ENCODE measurements around the gene ARL8B.

The ARL8B gene

DNA sequence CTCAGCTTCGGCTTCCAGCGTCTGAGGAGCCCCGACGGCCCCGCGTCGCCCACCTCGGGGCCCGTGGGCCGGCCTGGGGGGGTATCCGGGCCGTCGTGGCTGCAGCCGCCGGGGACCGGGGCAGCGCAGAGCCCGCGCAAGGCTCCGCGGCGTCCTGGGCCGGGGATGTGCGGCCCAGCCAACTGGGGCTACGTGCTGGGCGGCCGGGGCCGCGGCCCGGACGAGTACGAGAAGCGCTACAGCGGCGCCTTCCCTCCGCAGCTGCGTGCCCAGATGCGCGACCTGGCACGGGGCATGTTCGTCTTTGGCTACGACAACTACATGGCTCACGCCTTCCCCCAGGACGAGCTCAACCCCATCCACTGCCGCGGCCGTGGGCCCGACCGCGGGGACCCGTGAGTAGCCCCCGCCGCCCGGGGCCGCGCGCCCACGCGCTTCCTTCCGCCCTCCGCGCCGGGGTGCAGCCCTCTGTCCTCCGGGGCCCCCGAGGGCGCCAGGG lies 65.9 kb downstream of the ARL8B start:
- peak in 1 of 2 experiments; percentile 30 for DNase-seq

DNA sequence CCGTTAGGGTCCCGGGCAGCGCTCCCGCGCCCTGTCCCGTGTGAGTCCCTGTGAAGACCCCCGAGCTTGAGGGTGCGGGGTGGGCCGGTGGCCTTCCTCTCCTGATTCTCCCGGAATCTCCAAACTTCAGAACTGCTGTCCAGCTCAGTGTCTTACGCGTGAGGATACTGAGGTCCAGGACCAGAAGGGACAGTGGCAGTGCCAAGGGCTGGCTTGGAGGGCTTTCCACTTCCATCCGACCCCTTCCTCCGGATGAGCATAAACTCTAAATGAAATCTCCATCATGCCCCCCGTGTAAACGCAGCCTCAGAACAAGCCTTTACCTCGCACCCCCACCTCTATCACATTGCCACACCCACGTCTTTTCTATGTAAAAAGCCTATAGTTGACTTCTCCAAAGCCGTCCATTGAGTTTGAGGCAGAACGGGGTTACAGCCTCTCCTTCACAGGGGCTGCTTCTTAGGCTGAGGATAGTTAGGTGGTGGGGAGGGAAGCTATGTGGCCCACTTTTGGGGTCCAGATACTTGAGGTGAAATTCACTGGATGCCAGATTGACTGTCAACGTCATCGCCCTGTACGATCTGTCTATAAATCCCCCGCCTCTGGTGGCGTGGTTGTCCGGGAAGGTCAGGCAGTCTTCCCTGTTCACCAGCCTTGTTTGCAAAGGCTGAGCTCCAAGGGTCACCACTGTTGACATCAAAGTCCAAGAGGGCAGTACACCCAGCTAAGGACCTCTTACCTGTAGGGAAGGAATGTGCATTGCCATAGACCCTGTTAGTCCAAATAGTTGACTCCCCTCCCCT lies 66.5 kb downstream of the ARL8B start:
- DNase-seq, result peak in 1 of 2 experiments; percentile 30

DNA sequence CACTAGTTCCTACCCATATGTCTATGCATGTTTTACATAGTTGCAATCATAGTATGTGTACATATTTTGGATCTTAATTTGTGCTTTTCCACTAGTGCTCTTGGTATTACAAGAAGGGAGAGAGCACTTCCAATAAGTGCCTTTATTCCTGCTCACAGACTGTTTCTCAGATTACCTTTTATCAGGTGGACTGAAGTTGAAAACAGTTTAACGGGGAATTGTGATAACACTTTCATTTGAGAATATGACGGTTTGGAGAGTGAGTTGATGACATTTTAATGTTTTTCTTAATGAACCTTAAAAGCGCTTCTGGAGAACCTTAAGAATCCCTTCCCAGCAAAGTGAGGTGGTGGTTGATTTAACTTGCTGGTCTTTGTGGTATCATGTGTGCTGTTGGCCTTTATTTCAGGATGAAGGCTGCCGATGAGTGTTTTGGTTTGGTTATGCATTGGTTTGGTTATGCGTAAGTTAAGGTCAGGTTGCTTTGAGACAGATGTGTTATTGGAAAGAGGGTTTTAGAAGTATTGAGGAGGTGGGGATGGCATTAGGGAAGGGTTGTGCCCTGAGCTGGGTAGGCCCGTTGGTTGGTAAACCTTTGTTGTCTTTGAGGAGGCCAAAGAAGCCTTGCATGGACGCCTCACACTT lies 68.2 kb downstream of the ARL8B start:
- DNase-seq, result no peak

DNA sequence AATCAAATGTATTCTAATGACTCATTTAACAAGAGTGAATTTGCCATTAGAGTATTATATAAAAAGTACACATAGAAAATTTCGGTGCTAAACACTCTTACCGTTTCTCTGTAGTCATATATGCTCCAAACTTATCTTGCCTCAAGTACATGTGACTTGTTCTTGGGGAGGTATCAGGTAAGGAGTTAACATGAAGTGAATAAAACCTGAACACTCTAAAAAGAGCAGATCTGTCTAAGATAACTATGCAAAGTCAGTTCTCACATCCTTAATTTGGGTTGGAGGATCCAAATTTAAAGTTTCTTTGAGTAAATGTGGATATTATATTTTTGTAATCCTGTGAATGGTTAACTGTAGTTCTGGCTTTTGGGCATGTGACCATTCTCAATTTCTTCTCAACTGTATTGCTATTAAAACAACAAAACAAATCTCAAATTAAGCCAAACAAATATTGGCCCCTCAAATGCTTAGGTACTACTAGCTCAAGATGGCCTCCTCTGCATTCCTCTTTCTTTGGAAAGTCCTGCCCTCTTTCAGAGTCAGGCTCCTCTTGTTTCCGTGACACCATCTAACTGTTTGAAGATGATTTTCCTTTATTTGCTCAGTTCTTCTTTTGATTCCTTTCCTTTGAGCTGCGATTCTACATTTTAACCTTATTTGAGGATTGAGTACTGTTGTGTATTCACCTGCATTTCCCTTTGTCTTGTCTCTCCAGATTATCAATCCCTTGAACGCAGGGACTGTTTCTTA lies 69.6 kb downstream of the ARL8B start:
- no peak for DNase-seq

DNA sequence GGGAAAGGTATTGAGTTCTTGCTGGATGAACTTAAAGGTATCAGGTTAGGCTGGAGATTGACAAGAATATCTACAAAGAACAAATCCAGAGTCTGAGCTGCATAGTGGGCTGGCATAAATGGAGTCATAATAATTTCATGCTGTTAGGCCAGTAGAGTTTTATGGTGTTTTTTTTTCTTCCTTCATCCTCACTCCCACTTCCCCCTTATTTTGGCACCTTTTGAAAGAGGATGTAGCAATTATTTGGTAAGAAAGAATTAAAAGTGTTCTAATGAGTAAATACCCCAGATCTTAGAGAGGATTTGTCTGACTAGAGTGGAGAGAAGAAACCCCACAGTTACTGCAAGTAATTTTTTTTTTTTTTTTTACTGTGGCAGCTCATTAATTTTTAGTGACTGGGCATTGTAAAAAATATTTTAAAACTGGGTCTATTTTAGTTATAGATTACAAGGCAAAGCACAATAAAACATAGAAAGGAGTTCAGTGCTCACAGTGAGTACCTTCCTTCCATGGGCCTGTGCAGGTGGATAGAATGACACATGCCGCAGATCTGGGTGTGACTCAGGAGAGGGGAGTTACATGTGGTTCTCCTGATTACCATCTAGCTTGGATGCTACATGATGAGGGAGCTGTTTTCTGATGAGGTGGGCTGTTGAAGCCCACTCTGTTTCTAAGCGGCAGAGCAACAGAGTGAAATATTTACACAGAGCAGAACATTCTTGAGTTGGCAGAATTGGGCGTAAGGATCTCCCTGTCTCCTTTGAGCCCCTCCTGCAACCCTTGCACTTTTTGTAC lies 70.7 kb downstream of the ARL8B start:
- DNase-seq, result no peak

DNA sequence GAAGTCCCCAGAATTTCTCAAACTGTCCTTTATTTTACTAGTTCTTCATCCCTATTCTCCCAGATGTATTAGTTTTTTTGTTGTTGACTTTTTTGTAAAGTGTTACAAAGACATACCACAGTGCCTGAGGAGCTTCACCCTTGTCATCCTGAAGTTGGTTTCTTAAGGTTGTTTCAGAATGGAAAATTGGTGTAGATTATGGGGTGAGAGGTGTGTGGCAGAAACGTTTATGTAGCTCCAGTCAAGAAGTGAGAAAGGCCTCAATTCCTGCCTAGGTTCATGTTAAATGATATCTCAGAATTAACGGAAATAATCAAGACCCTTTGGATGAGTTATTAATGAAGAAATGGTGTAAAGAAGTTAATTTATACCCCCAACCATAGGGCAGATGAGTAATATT lies 72.2 kb downstream of the ARL8B start:
- DNase-seq, result no peak

DNA sequence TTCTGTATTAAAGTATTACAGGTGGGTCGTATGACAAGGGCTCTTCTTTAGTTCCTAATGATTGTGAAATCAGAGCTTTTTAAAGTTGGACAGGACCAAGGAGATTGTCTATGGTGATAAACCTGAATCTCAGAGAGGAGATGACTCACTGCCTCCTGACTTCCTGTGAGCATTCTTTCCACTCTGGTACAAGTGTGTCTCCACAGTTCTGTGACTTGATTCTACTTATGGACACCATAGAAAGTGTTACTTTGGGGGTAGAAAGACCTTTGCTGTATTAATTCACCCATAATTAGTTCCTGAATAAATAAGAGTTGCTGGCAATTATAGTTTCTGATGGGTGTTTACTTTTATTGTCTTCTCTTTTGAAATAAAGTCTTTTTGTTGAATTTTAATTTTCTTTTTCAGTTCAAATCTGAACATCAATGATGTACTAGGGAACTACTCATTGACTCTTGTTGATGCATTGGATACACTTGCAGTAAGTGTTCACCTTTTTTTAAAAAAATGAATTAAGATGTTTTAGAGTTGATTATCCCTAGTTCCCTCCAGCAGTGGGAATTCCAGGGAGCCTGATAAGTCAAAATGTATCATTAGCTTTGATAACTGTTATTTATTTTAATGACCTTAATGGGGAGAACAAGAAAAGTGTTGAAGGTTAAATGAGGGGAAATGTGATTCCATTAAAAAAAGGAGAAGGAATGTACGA lies 72.9 kb downstream of the ARL8B start:
- no peak for DNase-seq

DNA sequence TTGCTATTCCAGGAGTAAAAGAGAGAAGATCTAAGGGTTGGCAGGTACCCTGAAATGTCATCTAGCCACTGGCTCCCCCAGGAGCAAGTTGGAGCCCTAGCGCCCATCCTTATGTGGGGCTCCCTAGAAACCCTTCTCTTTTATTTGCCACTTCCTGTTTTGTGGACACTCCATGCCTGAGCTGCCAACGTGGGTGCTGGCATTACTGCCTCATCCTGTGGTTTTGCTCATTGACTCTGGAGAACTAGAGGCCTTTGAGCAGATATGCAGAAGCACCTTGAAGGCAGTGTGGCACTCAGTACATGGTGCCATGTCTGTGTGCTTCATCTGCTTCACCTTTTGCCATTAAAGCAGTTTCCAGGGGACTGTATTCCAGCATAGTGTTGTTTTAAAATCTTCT lies 73.5 kb downstream of the ARL8B start:
- DNase-seq, result no peak

DNA sequence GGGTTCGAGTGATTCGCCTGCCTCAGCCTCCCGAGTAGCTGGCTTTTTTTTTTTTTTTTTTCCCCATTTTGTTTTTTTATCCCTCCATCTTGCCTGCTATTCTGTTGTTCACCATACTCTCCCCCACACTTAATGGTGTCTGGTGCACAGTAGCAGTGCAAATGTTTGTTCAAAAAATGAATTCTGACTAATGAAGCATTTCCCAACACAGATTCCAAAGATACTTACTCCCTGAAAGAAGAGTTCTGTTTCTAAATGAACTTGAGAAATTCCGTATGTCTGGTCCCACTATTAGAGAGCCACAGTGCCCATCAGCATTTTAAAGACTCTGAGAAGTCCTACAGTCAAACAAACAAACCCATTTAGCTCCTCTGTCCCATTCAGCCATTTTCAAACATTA lies 74.9 kb downstream of the ARL8B start:
- no peak for DNase-seq

DNA sequence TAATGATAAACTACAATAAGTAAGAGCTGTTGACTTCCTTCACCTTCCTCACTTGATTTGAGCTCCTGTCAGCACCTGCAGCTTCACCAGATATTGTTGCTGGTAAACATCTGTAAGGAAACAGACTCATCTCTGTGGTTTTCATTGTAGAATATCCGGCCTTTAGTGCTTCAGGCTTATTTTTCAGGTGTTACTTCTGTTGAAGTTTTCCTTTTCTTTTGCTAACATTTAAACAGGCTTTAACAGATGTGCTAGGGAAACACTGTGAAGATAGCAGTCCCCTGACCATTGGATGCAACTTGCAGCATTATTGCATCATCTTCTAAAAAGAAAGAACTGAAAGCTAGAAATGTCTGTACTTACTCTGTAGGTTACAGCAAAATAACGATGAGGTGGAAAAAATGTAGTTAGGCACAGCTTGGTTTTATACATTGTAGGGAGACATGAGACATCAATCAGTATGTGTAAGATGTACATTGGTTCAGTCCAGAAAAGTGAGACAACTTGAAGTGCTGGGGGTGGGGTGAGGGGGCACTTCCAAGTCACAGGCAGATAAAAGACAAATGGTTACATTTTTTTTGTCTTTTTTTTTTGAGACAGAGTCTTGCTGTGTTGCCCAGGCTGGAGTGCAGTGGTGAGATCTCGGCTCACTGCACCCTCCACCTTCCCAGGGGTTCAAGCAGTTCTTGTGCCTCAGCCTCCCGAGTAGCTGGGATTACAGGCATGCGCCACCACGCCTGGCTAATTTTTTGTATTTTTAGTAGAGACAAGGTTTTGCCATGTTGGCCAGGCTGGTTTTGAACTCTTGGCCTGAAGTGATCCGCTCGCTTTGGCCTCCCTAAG lies 75.6 kb downstream of the ARL8B start:
- DNase-seq, result no peak

DNA sequence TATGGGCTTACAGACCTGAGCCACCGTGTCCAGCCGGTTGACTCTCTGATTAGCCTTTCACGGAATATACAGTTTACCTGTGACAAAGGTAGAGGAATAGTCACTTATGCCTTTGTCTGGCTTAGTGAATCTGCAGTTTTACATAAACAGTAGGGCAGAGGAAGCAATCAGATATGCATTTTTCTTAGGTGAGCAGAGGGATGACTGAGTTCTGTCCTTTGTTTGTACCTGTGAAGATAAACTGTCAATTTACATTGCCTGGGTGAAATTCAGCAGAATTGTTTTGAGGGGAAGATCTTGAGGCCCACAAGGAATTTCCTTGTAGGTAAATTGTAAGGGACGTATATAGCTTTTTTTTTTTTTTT lies 76.2 kb downstream of the ARL8B start:
- DNase-seq, result no peak

DNA sequence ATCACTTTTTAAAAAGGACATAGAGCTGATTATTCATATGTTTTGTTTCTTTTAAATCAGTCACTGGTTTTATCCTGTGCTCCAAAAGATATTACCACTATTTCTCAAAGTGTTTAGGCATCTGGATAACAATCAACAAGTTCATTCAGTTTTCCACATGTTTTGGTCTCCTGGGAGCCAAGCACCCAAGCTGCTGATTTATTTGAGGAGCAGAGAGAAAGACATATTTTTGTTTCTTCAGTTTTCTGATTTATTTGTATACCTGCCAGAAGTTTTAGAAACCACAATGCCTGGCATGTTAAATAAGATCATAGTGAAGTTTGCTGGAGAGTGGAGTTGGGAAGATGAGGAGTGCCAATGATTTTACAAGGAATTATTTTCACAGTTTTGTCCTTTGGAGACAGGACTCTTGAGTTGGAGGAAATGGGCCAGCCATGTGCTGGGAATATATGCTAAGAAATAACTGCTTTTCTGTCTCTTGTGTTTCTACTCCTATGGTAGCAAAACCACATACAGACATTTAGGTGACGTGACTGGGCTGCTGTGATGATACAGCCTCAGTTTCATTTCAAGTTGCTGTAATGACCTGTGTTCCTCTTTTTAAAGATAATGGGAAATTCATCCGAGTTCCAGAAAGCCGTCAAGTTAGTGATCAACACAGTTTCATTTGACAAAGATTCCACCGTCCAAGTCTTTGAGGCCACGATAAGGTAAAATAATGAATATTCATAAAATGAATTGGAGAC lies 77.1 kb downstream of the ARL8B start:
- DNase-seq, result no peak

DNA sequence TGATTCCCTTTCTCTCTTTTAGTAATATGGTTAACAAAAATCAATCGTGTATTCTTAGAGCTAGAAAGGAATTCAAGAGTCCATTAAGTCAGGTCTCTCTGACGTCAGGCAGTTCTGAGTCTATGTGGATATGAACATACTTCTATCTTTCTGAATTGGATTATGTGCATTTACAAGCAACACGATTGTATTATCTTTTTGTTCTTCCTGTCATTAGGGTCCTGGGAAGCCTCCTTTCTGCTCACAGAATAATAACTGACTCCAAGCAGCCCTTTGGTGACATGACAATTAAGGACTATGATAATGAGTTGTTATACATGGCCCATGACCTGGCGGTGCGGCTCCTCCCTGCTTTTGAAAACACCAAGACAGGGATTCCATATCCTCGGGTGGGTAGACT lies 79.4 kb downstream of the ARL8B start:
- DNase-seq, result no peak

DNA sequence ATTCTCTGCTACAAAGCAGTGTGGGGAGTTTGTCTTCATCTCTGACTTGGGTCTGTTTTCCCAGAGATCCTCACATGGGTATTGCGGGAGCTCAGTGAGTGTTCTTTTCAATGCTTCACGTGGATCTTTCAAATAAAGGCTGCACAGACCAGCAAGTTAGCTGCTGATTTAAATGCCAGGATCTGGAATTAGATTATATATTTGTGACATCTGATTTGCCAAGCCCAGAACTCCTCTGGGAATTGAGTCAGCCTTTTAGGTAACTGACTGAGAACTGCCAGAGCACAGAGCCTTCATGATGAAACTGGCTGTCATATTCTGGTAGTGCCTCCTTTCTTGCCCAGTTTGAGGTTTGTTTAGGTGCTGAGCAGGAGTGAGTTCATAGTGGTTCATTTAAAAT lies 80.1 kb downstream of the ARL8B start:
- DNase-seq, result no peak

DNA sequence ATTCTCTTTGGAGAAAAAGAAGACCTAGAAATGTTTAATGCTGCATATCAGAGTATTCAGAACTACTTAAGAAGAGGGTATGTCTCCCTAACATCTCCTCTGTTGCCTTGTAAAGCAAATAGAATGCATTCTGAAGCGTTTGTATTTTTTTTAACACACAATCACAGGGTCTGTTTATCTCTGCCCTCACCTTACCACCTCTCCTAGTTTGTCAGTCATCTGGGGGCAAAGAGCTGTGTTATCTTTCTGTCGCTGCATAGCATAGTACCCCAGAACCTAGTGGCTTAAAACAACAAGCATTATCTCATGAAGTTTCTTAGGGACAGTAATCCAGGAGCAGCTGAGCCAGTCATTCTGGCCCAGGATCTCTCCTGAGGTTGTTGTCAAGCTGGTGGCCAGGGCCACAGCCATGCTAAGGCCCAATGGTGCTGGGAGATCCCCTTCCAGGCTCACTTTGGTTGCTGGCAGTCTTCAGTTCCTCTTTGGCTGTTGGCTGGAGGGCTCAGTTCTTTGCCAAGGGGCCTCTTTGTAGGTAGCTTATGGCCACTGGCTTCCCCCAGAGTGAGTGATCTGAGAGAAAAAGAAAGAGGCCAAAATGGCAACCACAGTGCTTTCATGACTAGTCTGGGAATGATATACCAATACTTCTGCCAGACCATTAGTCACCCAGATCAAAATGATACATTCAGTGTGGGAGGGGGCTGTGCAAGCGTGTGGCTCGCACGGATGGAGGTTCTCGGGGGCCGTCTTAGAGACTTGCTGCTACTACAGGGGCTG lies 83.3 kb downstream of the ARL8B start:
- DNase-seq, result no peak

DNA sequence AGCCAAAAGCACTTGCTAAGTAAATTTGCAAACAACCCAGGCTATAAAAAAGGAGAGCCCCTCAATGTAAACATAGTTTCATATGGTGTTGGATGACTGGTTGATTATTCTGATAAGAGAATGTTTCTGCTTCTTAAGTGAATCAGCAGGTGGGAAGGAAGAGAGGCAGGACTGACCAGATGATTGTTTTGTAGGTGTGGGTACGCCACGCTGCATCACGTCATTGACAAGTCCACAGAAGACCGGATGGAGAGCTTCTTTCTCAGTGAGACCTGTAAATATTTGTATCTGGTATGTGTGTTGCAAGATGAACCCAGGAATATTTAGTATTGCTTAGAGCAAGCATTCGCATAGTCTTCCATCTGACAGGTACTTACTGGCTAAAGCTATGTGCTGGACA lies 88.8 kb downstream of the ARL8B start:
- DNase-seq, result no peak

DNA sequence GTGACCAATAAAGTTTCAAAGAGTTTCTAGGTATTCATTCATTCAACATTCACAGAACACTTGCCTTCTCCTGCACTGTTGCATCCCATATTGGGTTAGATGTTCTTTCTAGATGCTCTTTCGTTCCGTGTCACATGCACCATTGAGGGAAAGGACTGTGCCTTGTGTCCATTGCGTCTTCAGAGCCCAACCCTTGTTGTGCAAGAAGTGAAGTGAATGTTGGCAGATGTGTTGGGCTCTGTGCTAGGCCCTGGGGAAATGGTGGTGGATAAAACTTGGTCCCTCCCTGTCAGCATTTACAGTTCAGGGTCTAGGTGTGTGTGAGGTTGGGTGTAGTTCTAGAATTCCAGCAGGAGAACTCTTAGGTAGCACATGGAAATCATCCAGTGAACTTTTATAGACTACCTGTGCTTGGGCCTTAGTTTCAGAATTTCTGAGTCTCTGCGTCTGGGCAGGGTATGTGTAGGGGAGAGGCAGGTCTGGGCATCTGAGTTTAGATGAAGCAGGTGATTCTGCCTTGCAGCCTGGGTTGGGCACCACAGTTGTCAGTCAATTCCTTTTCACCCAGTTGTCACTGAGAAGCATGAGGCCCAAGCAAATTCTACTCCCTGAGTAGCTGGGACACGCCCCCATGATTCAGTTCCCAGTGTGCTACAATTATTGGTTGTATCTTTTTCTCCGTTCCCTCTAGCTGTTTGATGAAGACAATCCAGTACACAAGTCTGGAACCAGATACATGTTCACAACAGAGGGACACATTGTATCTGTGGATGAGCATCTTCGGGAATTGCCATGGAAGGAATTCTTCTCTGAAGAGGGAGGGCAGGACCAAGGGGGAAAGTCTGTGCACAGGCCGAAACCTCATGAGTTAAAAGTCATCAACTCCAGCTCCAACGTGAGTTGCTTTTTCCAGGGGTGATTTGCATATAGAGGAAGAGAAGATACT lies 90.8 kb downstream of the ARL8B start:
- no peak for DNase-seq

DNA sequence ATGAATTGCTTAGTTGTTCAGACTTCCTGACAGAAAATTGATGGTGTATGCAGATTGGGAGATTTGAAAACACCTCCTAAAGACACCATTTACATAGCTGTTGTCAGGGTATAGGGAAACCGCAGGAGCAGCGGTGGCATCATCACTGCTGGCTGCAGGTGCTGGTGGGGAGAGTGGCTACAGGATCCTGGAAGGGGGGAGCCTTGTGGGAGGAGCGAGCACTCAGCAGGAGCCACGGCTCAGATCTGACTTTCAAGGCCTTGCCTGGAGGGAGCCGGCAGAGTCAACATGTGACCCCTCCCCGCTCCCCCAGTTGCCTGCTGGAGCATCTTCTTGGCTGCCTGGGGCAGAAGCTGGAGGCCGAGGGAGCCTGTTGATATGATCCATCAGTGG lies 91.5 kb downstream of the ARL8B start:
- DNase-seq, result no peak

DNA sequence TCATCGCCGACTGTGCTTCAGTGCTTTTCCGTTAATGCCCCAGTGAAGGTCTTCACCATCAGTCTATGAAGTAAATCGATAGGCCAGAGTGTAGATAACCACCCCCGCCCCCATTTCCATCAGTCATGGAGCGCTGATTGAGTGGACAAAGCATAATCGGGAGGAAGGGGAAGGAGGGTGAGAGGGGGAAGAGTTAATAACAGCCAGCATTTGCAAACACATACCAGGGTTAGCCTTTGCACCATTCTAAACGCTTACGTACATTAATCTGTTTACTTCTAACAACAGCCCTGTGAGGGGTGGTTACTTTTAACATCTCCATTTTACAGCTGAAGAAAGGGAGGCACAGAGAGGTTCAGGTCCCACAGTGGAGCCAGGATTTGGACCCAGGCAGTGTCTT lies 92.3 kb downstream of the ARL8B start:
- no peak for DNase-seq
